BLaER1 treated with 17β-estradiol and CSF1 and Interleukin-3, amounts not matched to agents 10 nM and 100 nM (cell line): ENCODE measurements around the gene EIF6.
"Not testable (repeated sequence)": the region's sequence is repeated elsewhere in the genome, so short reads cannot be mapped to it uniquely, and the experiment has no call there.

ENCODE experiments used
- H3K27ac ChIP-seq, 11 experiments: shearing (Covaris generic); formaldehyde crosslinking; 2 replicates each; pipeline ENCODE4 v1.8.1; 2022
- H3K27me3 ChIP-seq, 11 experiments: shearing (Covaris generic); formaldehyde crosslinking; 2 replicates each; pipeline ENCODE4 v1.8.1; 2022
- H3K36me3 ChIP-seq, 11 experiments: shearing (Covaris generic); formaldehyde crosslinking; 2 replicates each; pipeline ENCODE4 v1.8.1; 2022
- H3K4me1 ChIP-seq, 10 experiments: shearing (Covaris generic); formaldehyde crosslinking; 2 replicates each; pipeline ENCODE4 v1.8.1; 2022
- H3K4me2 ChIP-seq, 11 experiments: shearing (Covaris generic); formaldehyde crosslinking; 2 replicates each; pipeline ENCODE4 v1.8.1; 2022
- H3K4me3 ChIP-seq, 10 experiments: shearing (Covaris generic); formaldehyde crosslinking; 2 replicates each; pipeline ENCODE4 v1.8.1; 2022
- H3K9ac ChIP-seq, 11 experiments: shearing (Covaris generic); formaldehyde crosslinking; 2 replicates each; pipeline ENCODE4 v1.8.1; 2022
- H3K9me3 ChIP-seq, 11 experiments: shearing (Covaris generic); formaldehyde crosslinking; replicated peaks in 1 of 11; 2 replicates each; pipeline ENCODE4 v1.8.1; 2022
- H4K20me1 ChIP-seq, 11 experiments: shearing (Covaris generic); formaldehyde crosslinking; 2 replicates each; pipeline ENCODE4 v1.8.1; 2022
- Cebpa-rat ChIP-seq, 11 experiments: shearing (Covaris generic); IDR thresholded peaks; 2 replicates each; pipeline ENCODE4 v1.8.1; 2022

EIF6 gene

DNA sequence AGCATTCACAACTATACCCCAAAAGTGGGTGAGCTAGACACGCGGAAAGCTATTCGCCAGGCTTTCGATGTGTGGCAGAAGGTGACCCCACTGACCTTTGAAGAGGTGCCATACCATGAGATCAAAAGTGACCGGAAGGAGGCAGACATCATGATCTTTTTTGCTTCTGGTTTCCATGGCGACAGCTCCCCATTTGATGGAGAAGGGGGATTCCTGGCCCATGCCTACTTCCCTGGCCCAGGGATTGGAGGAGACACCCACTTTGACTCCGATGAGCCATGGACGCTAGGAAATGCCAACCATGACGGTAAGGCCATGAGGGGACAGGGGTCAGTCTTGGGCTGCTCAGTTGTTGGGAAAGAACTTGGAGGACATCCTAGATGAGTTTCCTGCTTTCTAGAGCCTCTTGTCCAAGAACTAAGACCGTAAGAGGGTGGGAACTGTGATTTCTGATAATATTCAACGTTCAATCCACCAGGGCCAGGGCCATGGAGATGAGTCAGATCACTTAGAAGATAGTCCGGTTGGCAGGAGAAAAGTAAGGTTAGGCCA, 30.0 kb downstream of the EIF6 start:
- no peak overlapping the region for H3K4me2 ChIP-seq
- H3K9me3 ChIP-seq = no peaks in the 10 kb centered on the region
- H3K27me3 ChIP-seq = no peaks in the 10 kb centered on the region
- peaks cover 0 to 35% (median 4%) of the 10 kb centered on the region in 11 experiments; a peak in 8 of 22 replicates for H3K36me3 ChIP-seq
- peaks cover 0 to 12% (median 0%) of the 10 kb centered on the region in 11 experiments; a peak in 5 of 22 replicates for H4K20me1 ChIP-seq
- no peak overlapping the region for H3K27ac ChIP-seq
- H3K9ac ChIP-seq = no peak overlapping the region
- TF ChIP-seq Cebpa-rat (IDR thresholded peaks at IDR 0.05) = no peak
- no peak overlapping the region for H3K4me3 ChIP-seq
- peaks cover 19 to 36% (median 33%) of the 10 kb centered on the region in 10 experiments for H3K4me1 ChIP-seq

DNA sequence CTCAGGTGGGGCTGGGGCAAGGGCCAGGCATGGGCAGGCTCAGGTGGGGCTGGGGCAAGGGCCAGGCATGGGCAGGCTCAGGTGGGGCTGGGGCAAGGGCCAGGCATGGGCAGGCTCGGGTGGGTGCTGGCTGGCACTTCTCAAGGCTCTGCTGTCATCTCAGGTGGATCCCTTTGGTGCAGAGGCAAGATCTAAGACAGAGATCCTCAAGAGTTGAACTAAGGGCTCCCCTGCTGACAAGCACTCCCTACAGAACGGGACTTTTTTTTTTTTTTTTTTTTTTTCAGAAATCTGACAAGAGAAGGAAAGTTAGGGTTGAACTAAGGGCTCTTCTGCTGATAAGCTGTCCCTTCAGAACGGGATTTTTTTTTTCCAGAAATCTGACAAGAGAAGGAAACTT, 31.6 kb downstream of the EIF6 start:
- Histone ChIP-seq H3K4me2 (peak overlapping the region in 6 of 11 experiments; percentile 19 to 78 (median 64); a peak in 11 of 22 replicates), H3K9me3 (no peaks in the 10 kb centered on the region), H3K27me3 (no peaks in the 10 kb centered on the region), H3K4me1 (peaks cover 19 to 36% (median 33%) of the 10 kb centered on the region in 10 experiments), H4K20me1 (peaks cover 0 to 10% (median 0%) of the 10 kb centered on the region in 11 experiments; a peak in 4 of 22 replicates), H3K27ac (no peak overlapping the region), H3K4me3 (no peak overlapping the region), H3K9ac (no peak overlapping the region), H3K36me3 (peaks cover 0 to 25% (median 4%) of the 10 kb centered on the region in 11 experiments; a peak in 7 of 22 replicates)
- TF ChIP-seq Cebpa-rat (IDR thresholded peaks at IDR 0.05) = no peak

DNA sequence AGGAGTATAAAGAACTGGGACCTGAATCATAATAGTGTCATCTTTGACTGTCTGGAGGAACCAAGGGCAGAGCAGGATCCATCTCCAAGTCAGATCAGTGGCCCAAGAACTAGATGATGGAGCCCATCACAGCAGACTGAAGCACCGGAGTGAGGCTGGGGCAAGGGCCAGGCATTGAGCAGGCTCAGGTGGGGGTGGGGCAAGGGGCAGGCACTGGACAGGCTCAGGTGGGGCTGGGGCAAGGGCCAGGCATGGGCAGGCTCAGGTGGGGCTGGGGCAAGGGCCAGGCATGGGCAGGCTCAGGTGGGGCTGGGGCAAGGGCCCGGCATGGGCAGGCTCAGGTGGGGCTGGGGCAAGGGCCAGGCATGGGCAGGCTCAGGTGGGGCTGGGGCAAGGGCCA, 32.0 kb downstream of the EIF6 start:
- peak overlapping the region in 9 of 11 experiments; percentile 29 to 78 (median 58); a peak in 17 of 22 replicates for H3K4me2 ChIP-seq
- peak overlapping the region in 5 of 11 experiments; percentile 9 to 53 (median 12); a peak in 6 of 22 replicates for H3K27ac ChIP-seq
- H3K36me3 ChIP-seq = peaks cover 0 to 22% (median 3%) of the 10 kb centered on the region in 11 experiments; a peak in 7 of 22 replicates
- peaks cover 0 to 10% (median 0%) of the 10 kb centered on the region in 11 experiments; a peak in 4 of 22 replicates for H4K20me1 ChIP-seq
- peak overlapping the region in 2 of 11 experiments; percentile 15 to 48; a peak in 2 of 22 replicates for H3K9ac ChIP-seq
- H3K4me1 ChIP-seq = peaks cover 19 to 36% (median 33%) of the 10 kb centered on the region in 10 experiments
- not testable (repeated sequence) for H3K27me3 ChIP-seq, H3K9me3 ChIP-seq, H3K4me3 ChIP-seq

DNA sequence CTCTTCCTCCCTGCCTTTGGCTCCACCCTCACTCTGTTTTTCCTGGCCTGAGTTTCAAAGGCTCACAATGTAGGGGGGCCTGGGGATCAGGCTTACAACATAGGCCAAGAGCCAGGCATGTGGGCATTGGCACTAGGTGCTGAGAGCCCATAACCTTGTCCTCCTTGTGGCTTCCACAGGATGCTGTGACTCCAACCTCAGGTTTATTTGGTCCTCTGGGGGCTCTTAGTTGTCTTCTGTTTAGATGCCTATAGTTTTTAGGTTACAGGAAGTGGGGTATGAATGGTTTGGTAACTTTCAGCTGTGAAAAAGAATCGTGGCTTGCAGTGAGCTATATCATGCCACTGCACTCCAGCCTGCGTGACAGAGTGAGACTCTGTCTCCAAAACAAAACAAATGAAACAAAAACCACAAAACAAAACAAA, 32.5 kb downstream of the EIF6 start:
- Histone ChIP-seq H3K4me2 (peak overlapping the region in 9 of 11 experiments; percentile 29 to 78 (median 58); a peak in 17 of 22 replicates), H4K20me1 (peaks cover 0 to 8% (median 0%) of the 10 kb centered on the region in 11 experiments; a peak in 4 of 22 replicates), H3K36me3 (peaks cover 0 to 16% (median 0%) of the 10 kb centered on the region in 11 experiments; a peak in 5 of 22 replicates), H3K4me1 (peaks cover 19 to 36% (median 33%) of the 10 kb centered on the region in 10 experiments), H3K27me3 (no peaks in the 10 kb centered on the region), H3K4me3 (no peak overlapping the region), H3K9ac (peak overlapping the region in 2 of 11 experiments; percentile 15 to 48; a peak in 3 of 22 replicates), H3K27ac (peak overlapping the region in 6 of 11 experiments; percentile 10 to 53 (median 14); a peak in 6 of 22 replicates), H3K9me3 (no peaks in the 10 kb centered on the region)
- no peak for TF ChIP-seq Cebpa-rat (IDR thresholded peaks at IDR 0.05)

DNA sequence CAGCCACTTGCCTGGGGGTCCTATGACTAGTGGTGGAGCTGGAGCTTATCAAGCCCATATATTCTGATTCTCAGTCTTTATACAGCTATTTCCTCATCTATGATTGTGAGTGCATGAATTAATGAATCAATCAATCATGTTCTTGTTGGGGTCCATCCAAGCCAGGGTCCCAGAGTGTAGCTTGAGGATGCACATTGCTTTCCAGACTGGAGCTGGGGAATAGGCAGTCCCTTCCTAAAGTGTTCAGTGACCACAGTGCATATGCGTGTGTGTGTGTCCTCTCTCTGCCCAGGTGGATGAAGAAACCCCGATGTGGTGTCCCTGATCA, 33.0 kb downstream of the EIF6 start:
- H3K9ac ChIP-seq = no peak overlapping the region; a peak in 1 of 22 replicates
- peak overlapping the region in 9 of 11 experiments; percentile 29 to 78 (median 58); a peak in 17 of 22 replicates for H3K4me2 ChIP-seq
- H3K4me3 ChIP-seq = no peak overlapping the region
- H3K9me3 ChIP-seq = no peaks in the 10 kb centered on the region
- H4K20me1 ChIP-seq = peaks cover 0 to 8% (median 0%) of the 10 kb centered on the region in 11 experiments; a peak in 4 of 22 replicates
- H3K4me1 ChIP-seq = peaks cover 19 to 36% (median 33%) of the 10 kb centered on the region in 10 experiments
- no peaks in the 10 kb centered on the region for H3K27me3 ChIP-seq
- peaks cover 0 to 14% (median 0%) of the 10 kb centered on the region in 11 experiments; a peak in 5 of 22 replicates for H3K36me3 ChIP-seq
- H3K27ac ChIP-seq = peak overlapping the region in 4 of 11 experiments; percentile 11 to 52 (median 22); a peak in 4 of 22 replicates
- no peak for TF ChIP-seq Cebpa-rat (IDR thresholded peaks at IDR 0.05)

DNA sequence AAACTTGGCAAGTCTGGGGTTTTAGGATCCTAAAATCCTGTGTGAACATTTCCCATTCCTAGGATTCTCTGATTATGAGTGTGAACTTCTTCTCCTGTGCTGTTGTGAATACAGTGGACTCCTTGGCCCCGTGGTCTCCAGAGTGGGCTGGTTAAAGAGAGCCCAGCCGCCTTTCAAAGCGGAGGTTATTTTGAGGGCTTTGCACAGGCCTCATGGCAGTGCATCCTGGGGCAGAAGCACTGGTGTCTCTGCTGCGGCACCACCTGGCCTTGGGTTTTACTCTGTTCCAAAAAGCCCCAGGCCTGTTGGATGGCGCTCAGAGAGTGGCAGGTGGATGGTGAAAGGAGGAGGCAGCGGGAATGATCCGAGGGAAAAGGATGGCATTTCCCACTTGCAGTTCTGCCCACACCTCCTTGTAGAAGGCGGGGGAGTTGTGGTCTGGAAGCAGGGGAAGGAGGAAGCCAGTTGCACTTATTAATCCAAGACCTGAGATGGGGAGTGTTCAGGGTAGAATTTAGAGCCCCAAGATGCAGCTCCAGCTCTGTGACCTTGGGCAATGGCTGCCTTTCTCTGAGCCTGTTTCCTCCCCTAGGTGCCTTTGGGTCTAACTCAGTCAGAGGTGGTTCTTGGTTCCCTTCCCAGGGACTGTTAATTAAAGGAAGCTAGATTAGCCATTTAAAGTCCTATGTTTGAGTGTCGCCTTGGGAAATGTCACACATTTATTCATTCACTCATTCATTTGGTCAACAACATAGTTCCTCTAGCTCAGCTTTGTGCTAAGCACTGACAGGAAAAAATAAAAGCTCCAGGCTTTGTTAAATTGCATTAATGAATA, 35.7 kb downstream of the EIF6 start:
- no peak overlapping the region for H3K9ac ChIP-seq
- no peak overlapping the region for H3K4me3 ChIP-seq
- no peak overlapping the region for H3K4me2 ChIP-seq
- H3K9me3 ChIP-seq = no peaks in the 10 kb centered on the region
- peaks cover 19 to 36% (median 33%) of the 10 kb centered on the region in 10 experiments for H3K4me1 ChIP-seq
- H3K27ac ChIP-seq = no peak overlapping the region
- no peaks in the 10 kb centered on the region for H3K27me3 ChIP-seq
- H4K20me1 ChIP-seq = peaks cover 0 to 8% (median 0%) of the 10 kb centered on the region in 11 experiments; a peak in 3 of 22 replicates
- no peak for TF ChIP-seq Cebpa-rat (IDR thresholded peaks at IDR 0.05)
- H3K36me3 ChIP-seq = no peaks in the 10 kb centered on the region

DNA sequence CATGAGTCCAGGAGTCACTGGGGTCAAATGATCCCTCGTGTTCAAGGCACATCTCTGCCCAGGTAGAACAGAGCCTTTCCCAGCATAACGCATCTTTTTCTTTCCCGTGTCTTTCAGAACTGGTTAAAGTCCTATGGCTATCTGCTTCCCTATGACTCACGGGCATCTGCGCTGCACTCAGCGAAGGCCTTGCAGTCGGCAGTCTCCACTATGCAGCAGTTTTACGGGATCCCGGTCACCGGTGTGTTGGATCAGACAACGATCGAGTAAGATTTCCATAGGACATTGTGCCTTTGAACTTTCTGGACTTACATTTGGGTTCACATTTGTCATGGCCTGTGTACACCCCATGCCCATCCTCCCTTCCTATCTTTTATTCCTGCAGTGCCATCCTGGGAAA, 37.8 kb downstream of the EIF6 start:
- no peaks in the 10 kb centered on the region for H3K36me3 ChIP-seq
- H3K9me3 ChIP-seq = no peaks in the 10 kb centered on the region
- TF ChIP-seq Cebpa-rat (IDR thresholded peaks at IDR 0.05) = no peak

DNA sequence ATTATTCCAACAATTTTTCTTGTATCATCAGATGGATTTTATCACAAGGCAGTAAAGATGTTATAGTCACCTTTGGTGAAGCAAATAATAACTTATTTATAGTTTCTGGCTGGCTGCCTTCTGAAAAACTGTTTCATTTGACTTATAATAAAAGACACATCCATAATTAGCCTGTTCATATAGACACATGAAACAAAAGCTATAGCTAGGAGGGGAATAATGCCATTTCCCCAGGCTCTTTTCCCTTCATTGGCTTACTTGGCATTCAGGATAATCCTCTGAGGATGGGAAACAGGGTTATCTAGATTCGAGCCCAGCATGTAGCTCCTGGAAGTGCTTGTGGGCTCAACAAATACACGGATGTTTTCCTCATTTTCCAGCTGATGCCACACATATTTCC, 40.6 kb downstream of the EIF6 start:
- no peaks in the 10 kb centered on the region for H3K9me3 ChIP-seq
- no peak overlapping the region for H3K4me3 ChIP-seq
- H3K36me3 ChIP-seq = no peaks in the 10 kb centered on the region
- H3K4me1 ChIP-seq = peaks cover 0 to 5% (median 3%) of the 10 kb centered on the region in 10 experiments; a peak in 12 of 20 replicates
- H3K27ac ChIP-seq = no peak overlapping the region
- no peak for TF ChIP-seq Cebpa-rat (IDR thresholded peaks at IDR 0.05)
- H3K4me2 ChIP-seq = no peak overlapping the region
- no peaks in the 10 kb centered on the region for H3K27me3 ChIP-seq
- H4K20me1 ChIP-seq = peaks cover 0 to 2% (median 0%) of the 10 kb centered on the region in 11 experiments; a peak in 3 of 22 replicates
- no peak overlapping the region for H3K9ac ChIP-seq

More for the DNA sequence above, 37.8 kb downstream of the EIF6 start:
- Histone ChIP-seq H3K9ac (no peak overlapping the region), H3K4me3 (no peak overlapping the region), H3K27me3 (no peaks in the 10 kb centered on the region), H4K20me1 (peaks cover 0 to 7% (median 0%) of the 10 kb centered on the region in 11 experiments; a peak in 3 of 22 replicates), H3K4me1 (peaks cover 15 to 18% (median 17%) of the 10 kb centered on the region in 10 experiments), H3K4me2 (no peak overlapping the region), H3K27ac (no peak overlapping the region)

DNA sequence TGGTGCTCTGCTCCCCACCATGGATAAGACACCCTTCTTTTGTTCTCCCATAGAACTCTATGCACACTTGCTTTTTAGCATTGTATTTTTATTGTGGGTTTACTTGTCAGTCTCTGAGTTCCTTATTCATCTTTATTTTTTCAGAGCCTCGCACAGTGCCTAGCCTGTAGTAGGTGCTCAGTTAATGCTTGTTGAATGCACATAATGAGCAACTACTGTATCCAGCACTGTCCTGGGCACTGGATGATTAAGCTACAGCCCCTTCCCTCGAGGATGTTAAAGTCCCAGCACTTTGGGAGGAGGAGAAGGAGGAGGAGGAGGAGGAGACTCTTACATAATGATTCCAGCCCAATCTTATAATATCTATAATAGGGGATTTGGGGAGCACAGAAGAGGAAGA, 41.3 kb downstream of the EIF6 start:
- Histone ChIP-seq H3K4me3 (no peak overlapping the region), H3K9me3 (no peaks in the 10 kb centered on the region), H3K4me1 (peaks cover 0 to 12% (median 10%) of the 10 kb centered on the region in 10 experiments; a peak in 14 of 20 replicates), H3K36me3 (no peaks in the 10 kb centered on the region), H3K27me3 (no peaks in the 10 kb centered on the region), H4K20me1 (no peaks in the 10 kb centered on the region; a peak in 2 of 22 replicates), H3K27ac (no peak overlapping the region), H3K4me2 (no peak overlapping the region), H3K9ac (no peak overlapping the region)
- no peak for TF ChIP-seq Cebpa-rat (IDR thresholded peaks at IDR 0.05)
